OCI-LY7 (cell line): ENCODE results near the gene SRXN1. TPM values are rescaled to one million over a fixed set of nuclear protein-coding genes. Genes with fewer than 3 reads are reported as not detected.

ENCODE experiments used
- BruUV-seq: library from RNA; stranded (reverse); fragments of 400-500 nt; replicated peaks from 2 replicates; lab custom pipeline; 2021; lab: Mats Ljungman, UMichigan
- CTCF ChIA-PET: fragments of 300-600 bp; sonication (Branson Sonifier 250); formaldehyde crosslinking; loops from one replicate; lab custom pipeline; 2022; ENCODE audit warnings: antibody characterized with exemption; ENCODE audit not compliant: unreplicated experiment; lab: Charles Lee
- POLR2A ChIA-PET: fragments of 300-600 bp; sonication (Branson Sonifier 250); formaldehyde crosslinking; loops from one replicate; lab custom pipeline; 2022; ENCODE audit warnings: antibody characterized with exemption; lab: Charles Lee
- DNase-seq: peaks from one replicate; pipeline ENCODE4 v3.0.0-alpha.2; 2015; ENCODE audit warnings: low spot score
- H2AFZ ChIP-seq: fragments of 200-600 bp; sonication (generic), shearing (Covaris generic); 2 replicates; pipeline ENCODE4 v1.6.1; 2014; ENCODE audit warnings: mild to moderate bottlenecking, antibody characterized with exemption, low read length, moderate library complexity
- H3K27ac ChIP-seq: fragments of 200-600 bp; sonication (generic); 2 replicates; pipeline ENCODE4 v1.5.1; 2014; ENCODE audit warnings: mixed run types, low read depth, mild to moderate bottlenecking, moderate library complexity, low read length, inconsistent platforms; ENCODE audit not compliant: poor library complexity, severe bottlenecking
- H3K36me3 ChIP-seq: fragments of 200-600 bp; sonication (generic); 2 replicates; pipeline ENCODE4 v1.6.1; 2014; ENCODE audit warnings: mild to moderate bottlenecking, antibody characterized with exemption, low read length, moderate library complexity, mixed read lengths; ENCODE audit not compliant: insufficient read depth
- H3K4me1 ChIP-seq: fragments of 200-600 bp; sonication (generic); 2 replicates; pipeline ENCODE4 v1.5.1; 2014; ENCODE audit warnings: mild to moderate bottlenecking, low read length; ENCODE audit not compliant: insufficient read depth, poor library complexity, severe bottlenecking
- H3K4me2 ChIP-seq: fragments of 200-600 bp; sonication (generic); 2 replicates; pipeline ENCODE4 v1.6.1; 2014; ENCODE audit warnings: mild to moderate bottlenecking, low read length
- H3K4me3 ChIP-seq: fragments of 200-600 bp; sonication (generic); 2 replicates; pipeline ENCODE4 v1.5.1; 2014; ENCODE audit warnings: mild to moderate bottlenecking, low read depth, low read length; ENCODE audit not compliant: poor library complexity, severe bottlenecking
- H3K79me2 ChIP-seq: fragments of 200-600 bp; sonication (generic); 2 replicates; pipeline ENCODE4 v1.6.1; 2016; ENCODE audit warnings: low read depth, mild to moderate bottlenecking, low read length, moderate library complexity, mixed read lengths; ENCODE audit not compliant: insufficient read depth
- H3K9me2 ChIP-seq: fragments of 200-600 bp; sonication (generic); 2 replicates; pipeline ENCODE4 v1.6.1; 2016; ENCODE audit warnings: mild to moderate bottlenecking, low read length, mixed read lengths; ENCODE audit not compliant: insufficient read depth
- H3K9me3 ChIP-seq: fragments of 200-600 bp; sonication (generic); 2 replicates; pipeline ENCODE4 v1.6.1; 2014; ENCODE audit warnings: mild to moderate bottlenecking, mixed run types, low read length, mixed read lengths
- H4K20me1 ChIP-seq: fragments of 200-600 bp; sonication (generic); 2 replicates; pipeline ENCODE4 v1.6.1; 2014; ENCODE audit warnings: mild to moderate bottlenecking, antibody characterized with exemption, low read length, moderate library complexity, mixed read lengths; ENCODE audit not compliant: insufficient read depth
- EZH2phosphoT487 ChIP-seq: fragments of 200-600 bp; sonication (generic); IDR thresholded peaks from 2 replicates; pipeline ENCODE4 v1.6.1; 2018; ENCODE audit warnings: low read depth, borderline replicate concordance, mild to moderate bottlenecking, mixed run types, antibody characterized with exemption, low read length, moderate library complexity, mixed read lengths
- intact Hi-C: fragments of 100-400 bp; cut with micrococcal nuclease; formaldehyde crosslinking; loops from one replicate; pipeline ENCODE4 v1.10.0; 2022; ENCODE audit not compliant: unreplicated experiment
- total RNA-seq, 2 experiments: library from RNA; depleted of rRNA in 1 of 2; stranded (reverse); fragments of >200 nt in 1 of 2; shearing (Covaris generic) in 1 of 2; gene quantifications; 2 replicates each; pipeline ENCODE4 v1.2.3, GENCODE V29; 2014 to 2022
- TF ChIP-seq, protein P1 (sequence below): fragments of 200-600 bp; sonication (generic); conservative IDR thresholded peaks from 2 replicates; pipeline ENCODE4 v1.5.1; 2014; ENCODE audit warnings: mild to moderate bottlenecking, antibody characterized with exemption, low read length, moderate library complexity, mixed read lengths

The SRXN1 gene
- total RNA-seq, 2 experiments from 2014 or later, result 18.6 to 19.8 TPM

DNA sequence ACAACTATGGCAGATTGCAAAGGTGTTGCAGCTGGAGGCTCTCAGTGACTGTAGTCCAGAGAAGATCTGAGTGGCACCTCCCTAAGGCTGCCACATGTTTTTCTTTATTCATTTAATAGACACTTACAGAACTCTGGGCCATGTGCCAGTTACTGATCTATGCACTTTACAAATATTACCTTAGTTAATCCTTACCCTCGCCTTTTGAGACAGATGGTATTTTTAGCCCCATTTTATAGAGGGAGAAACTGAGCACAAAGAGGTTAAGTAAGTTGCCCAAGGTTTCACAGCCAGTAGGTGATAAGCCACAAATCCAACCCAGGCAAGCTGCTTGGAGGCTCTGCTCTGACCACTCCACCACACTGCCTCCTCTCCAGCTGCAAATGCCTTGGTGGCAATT, 29.1 kb upstream of the SRXN1 start:
- no peak overlapping the region for H3K4me2 ChIP-seq
- BruUV-seq, result no TSS peak
- intact Hi-C loops, result no loop called here
- POLR2A ChIA-PET, result interaction anchor here (0.5 kb wide), 1 partner anchor 66 kb away, joined by 4 read pairs; no protein-coding TSS in a partner anchor
- H3K27ac ChIP-seq, result no peak overlapping the region
- no peaks in the 10 kb centered on the region for H4K20me1 ChIP-seq
- CTCF ChIA-PET, result no interaction called here
- H3K79me2 ChIP-seq, result no peaks in the 10 kb centered on the region
- H3K36me3 ChIP-seq, result no peaks in the 10 kb centered on the region
- no peak overlapping the region for H3K4me3 ChIP-seq
- no peaks in the 10 kb centered on the region for H3K9me3 ChIP-seq
- no peak for DNase-seq
- no peaks in the 10 kb centered on the region for H3K9me2 ChIP-seq
- no peaks in the 10 kb centered on the region for H3K4me1 ChIP-seq
- no peak overlapping the region for H2AFZ ChIP-seq
- TF ChIP-seq, protein P1, sequence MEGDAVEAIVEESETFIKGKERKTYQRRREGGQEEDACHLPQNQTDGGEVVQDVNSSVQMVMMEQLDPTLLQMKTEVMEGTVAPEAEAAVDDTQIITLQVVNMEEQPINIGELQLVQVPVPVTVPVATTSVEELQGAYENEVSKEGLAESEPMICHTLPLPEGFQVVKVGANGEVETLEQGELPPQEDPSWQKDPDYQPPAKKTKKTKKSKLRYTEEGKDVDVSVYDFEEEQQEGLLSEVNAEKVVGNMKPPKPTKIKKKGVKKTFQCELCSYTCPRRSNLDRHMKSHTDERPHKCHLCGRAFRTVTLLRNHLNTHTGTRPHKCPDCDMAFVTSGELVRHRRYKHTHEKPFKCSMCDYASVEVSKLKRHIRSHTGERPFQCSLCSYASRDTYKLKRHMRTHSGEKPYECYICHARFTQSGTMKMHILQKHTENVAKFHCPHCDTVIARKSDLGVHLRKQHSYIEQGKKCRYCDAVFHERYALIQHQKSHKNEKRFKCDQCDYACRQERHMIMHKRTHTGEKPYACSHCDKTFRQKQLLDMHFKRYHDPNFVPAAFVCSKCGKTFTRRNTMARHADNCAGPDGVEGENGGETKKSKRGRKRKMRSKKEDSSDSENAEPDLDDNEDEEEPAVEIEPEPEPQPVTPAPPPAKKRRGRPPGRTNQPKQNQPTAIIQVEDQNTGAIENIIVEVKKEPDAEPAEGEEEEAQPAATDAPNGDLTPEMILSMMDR, result no peak
- no peak for TF ChIP-seq EZH2phosphoT487

DNA sequence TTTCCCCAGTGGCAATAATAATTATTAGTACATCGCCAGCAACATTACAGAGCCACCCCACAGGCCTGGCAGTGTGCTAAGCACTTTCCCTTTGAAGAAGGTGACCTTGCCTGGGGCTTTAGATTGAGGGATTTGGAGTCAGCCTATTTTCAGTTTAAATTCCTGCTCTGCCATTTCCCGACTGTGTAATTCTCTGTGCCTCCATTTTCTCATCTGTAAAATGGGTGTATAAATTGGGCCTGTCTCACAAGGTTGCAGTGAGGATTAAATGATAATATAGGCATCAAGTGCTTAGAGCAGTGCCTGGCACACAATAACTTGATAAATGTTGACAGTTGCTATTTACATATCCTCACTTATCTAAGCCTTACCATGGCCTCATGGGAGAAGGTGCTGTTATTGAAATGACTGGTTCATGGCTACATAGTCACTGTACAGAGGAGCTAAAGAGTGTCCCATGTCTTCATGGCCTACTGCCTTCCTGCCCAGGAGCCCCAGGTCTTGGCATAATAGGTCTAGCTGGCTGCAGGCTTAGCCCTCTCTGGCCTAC, 27.7 kb upstream of the SRXN1 start:
- no peaks in the 10 kb centered on the region for H4K20me1 ChIP-seq
- no peaks in the 10 kb centered on the region for H3K79me2 ChIP-seq
- H3K36me3 ChIP-seq, result no peaks in the 10 kb centered on the region
- ChIA-PET POLR2A (interaction anchor here (0.5 kb wide), 1 partner anchor 152 kb away, joined by 3 read pairs; no protein-coding TSS in a partner anchor), CTCF (no interaction called here)
- peaks cover 12% of the 10 kb centered on the region for H3K4me1 ChIP-seq
- no peak overlapping the region for H3K4me2 ChIP-seq
- H3K4me3 ChIP-seq, result no peak overlapping the region
- H3K9me3 ChIP-seq, result no peaks in the 10 kb centered on the region
- DNase-seq, result no peak
- no peak for TF ChIP-seq EZH2phosphoT487
- TF ChIP-seq, protein P1, result no peak
- no peaks in the 10 kb centered on the region for H3K9me2 ChIP-seq
- H3K27ac ChIP-seq, result no peak overlapping the region
- intact Hi-C loops, result no loop called here
- no peak overlapping the region for H2AFZ ChIP-seq
- BruUV-seq, result no TSS peak

DNA sequence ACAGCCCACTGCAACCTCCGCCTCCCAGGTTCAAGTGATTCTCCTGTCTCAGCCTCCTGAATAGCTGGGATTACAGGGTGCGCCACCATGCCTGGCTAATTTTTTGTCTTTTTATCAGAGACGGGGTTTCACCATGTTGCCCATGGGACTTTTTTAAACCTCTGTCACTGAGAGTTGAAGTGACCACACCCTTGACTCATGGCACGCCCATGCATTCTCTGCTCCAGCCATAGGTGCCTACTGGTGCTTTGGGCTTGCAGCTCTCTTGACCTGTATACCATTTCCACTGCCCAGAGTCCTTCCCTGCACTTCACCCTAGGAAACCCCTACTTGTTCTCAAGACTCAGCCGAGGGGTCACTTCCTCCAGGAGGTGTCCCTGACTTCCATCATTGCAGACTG, 25.0 kb upstream of the SRXN1 start:
- Histone ChIP-seq H3K4me1 (peaks cover 13% of the 10 kb centered on the region), H3K9me3 (no peaks in the 10 kb centered on the region), H3K4me3 (no peak overlapping the region), H3K4me2 (no peak overlapping the region), H2AFZ (no peak overlapping the region), H3K79me2 (no peaks in the 10 kb centered on the region), H3K9me2 (no peaks in the 10 kb centered on the region), H3K27ac (no peak overlapping the region), H4K20me1 (no peaks in the 10 kb centered on the region), H3K36me3 (no peaks in the 10 kb centered on the region)
- intact Hi-C loops, result no loop called here
- TF ChIP-seq EZH2phosphoT487, result no peak
- TF ChIP-seq, protein P1, result no peak
- ChIA-PET CTCF (no interaction called here), POLR2A (interaction anchor here (0.6 kb wide), 2 partner anchors 153 to 336 kb away, joined by 3 to 5 read pairs; no protein-coding TSS in a partner anchor)
- BruUV-seq, result no TSS peak
- DNase-seq, result no peak
